ENCODE data around the gene SHROOM2.

- no peak for TF ChIP-seq CTCF (IDR thresholded peaks at IDR 0.05)
- TF ChIP-seq POLR2A (IDR thresholded peaks at IDR 0.05) = no peak
Observed at GRCh38 chrX:9767375-9767774, 18.9 kb upstream of the SHROOM2 start.

Measured in esophagus squamous epithelium (tissue), 4 donors.